Activated naive CD4-positive, alpha-beta T cell treated with anti-CD3 and anti-CD28 coated beads, Interleukin-2, amount 50 U/mL, for 24 hours (primary cell): ENCODE measurements around the gene MAIP1.
A peak's percentile ranks its signal among the peaks of the same experiment; 100 is the strongest.

Experiments used
- H3K27ac Mint-ChIP-seq: one replicate; pipeline ENCODE4 v1.8.0; 2021; ENCODE audit warnings: mild to moderate bottlenecking, mixed read lengths
- H3K27me3 Mint-ChIP-seq: one replicate; pipeline ENCODE4 v1.8.0; 2021; ENCODE audit warnings: mixed read lengths
- H3K36me3 Mint-ChIP-seq: one replicate; pipeline ENCODE4 v1.8.0; 2021; ENCODE audit warnings: mixed read lengths
- H3K4me1 Mint-ChIP-seq: one replicate; pipeline ENCODE4 v1.8.0; 2021; ENCODE audit warnings: mixed read lengths
- H3K4me3 Mint-ChIP-seq: one replicate; pipeline ENCODE4 v1.8.0; 2021; ENCODE audit warnings: mild to moderate bottlenecking, mixed read lengths
- H3K9me3 Mint-ChIP-seq: one replicate; pipeline ENCODE4 v1.8.0; 2021; ENCODE audit warnings: mixed read lengths

The MAIP1 gene

DNA sequence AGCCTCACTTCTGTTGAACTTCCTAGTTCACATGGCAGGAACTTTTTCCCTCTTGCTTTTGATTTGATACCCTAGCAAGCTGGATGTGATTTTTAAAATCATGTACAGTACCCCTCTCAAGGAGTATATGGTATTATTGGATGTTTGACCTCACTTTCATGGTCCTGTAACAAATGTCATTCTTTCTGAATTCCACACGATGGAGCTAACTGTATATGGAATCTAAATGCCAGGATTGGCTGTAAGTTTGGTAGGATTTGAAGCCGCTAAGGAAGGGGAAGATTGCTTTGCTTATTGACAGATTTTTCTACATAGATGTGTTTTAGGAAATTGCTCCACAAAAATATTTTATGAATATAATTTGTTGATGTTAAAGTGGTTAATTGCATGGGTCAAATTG, 18.3 kb downstream of the MAIP1 start:
- no peaks in the 10 kb centered on the region for H3K9me3 Mint-ChIP-seq

DNA sequence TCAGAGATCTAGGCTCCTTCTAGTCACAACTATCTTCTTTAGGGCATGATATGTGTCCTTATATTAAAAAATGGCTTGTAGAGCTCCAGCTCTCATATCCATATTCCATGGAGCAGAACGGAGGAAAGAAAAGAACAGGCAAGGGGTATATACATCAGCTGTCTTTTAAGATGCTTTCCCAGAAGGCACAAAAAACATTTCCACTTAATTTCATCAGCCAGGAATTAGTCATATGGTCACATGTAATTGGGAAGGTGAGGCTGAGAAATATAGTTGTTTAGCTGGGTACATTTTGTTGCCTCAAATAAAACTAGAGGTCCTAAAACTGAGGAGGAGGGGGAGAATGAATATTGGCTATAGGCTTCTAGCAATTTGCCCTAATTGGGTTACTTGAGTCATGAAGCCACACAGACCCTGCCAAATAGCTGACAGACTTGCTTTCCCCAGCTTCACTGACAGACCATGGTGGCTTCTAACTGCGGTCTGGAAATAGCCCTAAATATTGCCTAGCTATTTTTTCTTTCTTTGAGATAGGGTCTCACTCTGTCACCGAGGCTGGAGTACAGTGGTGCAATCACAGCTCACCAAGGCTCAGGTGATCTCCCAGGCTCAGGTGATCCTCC, 20.0 kb downstream of the MAIP1 start:
- H3K36me3 Mint-ChIP-seq = peaks cover 7% of the 10 kb centered on the region
- H3K4me3 Mint-ChIP-seq = no peak overlapping the region
- H3K27ac Mint-ChIP-seq = peak overlapping the region; percentile 36
- no peaks in the 10 kb centered on the region for H3K9me3 Mint-ChIP-seq
- H3K4me1 Mint-ChIP-seq = peaks cover 6% of the 10 kb centered on the region
- H3K27me3 Mint-ChIP-seq = no peaks in the 10 kb centered on the region

More for the DNA sequence above, 18.3 kb downstream of the MAIP1 start:
- Mint-ChIP-seq H3K27me3 (no peaks in the 10 kb centered on the region), H3K4me3 (no peak overlapping the region), H3K36me3 (peaks cover 7% of the 10 kb centered on the region), H3K27ac (no peak overlapping the region), H3K4me1 (peaks cover 6% of the 10 kb centered on the region)

DNA sequence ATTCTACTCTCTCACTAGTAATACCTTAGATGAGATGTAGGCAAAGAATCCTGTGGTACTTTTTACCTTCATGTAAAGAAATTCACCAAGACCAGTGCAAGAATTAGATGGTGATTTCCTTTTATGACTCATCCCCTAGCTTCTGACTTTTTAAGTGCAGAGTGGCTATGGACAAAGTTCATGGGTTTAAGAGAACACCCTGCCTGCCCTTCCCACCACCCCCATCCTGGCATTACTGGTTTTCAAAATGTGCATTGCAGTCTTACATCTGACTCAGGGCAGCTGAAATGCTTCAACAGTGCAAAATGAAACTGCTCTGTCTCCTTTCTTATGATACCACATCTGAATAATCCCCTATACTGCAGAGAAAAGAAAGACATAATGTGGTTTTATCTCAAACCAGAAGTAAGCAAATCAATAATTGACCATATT, 22.6 kb downstream of the MAIP1 start:
- peaks cover 7% of the 10 kb centered on the region for H3K36me3 Mint-ChIP-seq
- H3K9me3 Mint-ChIP-seq = no peaks in the 10 kb centered on the region
- peaks cover 6% of the 10 kb centered on the region for H3K4me1 Mint-ChIP-seq
- no peak overlapping the region for H3K4me3 Mint-ChIP-seq
- no peak overlapping the region for H3K27ac Mint-ChIP-seq
- no peaks in the 10 kb centered on the region for H3K27me3 Mint-ChIP-seq

DNA sequence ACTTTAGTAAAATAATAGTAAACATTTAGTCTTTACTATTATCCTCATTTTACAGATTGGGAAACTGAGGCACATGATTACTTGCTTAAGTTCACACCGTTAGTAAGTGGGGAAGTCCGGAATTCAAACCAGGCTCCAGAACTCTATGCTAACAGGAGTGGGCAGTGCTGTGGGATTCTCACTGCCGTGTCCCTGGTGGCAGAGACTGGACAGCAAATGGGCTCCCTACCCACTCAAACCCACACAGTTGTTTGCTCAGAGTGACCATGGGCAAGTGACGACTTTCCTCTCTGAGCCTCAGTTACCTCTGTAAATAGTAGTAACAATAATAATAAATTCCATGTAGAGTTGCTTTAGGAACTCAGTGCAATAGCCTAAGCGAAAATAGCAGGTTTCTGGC, 24.0 kb downstream of the MAIP1 start:
- Mint-ChIP-seq H3K36me3 (peaks cover 7% of the 10 kb centered on the region), H3K27ac (no peak overlapping the region), H3K27me3 (no peaks in the 10 kb centered on the region), H3K4me3 (no peak overlapping the region), H3K9me3 (no peaks in the 10 kb centered on the region), H3K4me1 (peaks cover 6% of the 10 kb centered on the region)

DNA sequence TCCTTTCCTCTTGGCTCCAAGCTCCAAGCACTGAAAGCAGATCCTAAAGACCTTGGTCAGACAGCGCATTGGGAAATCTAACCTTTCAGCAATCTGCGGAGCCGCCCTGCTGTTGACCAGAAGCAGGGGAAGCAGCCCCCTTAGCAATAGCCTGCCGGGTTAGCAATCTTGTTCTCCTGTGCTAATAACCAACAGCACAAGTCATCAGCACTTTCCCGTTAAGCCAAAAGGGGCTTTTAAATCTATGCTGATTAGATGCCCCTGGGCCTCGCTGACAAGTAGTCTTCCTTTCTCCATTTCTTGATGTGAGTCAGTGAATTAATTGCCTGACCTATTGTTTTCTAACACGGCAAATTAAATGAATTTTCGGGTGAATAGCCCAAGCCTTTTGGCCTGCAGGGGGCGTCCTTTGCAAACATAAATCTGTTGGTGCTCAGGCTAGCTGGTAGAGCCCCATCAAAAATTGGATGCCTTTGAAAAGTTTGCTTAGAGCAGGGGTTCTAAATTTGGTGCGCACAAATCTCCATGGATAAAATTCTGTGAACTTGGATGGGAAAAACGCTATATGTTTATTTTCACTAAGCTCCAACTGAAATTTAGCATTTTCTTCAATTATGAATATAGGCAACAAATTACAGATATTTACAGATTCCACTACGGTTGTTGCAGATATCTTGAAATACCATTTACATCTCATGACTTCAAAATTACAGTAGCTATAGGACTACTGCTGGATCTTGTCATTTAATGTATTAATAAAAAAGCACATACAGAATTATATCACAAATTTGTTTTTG, 24.6 kb downstream of the MAIP1 start:
- Mint-ChIP-seq H3K4me3 (no peak overlapping the region), H3K36me3 (peaks cover 5% of the 10 kb centered on the region), H3K27ac (no peak overlapping the region), H3K9me3 (no peaks in the 10 kb centered on the region), H3K4me1 (peaks cover 6% of the 10 kb centered on the region), H3K27me3 (no peaks in the 10 kb centered on the region)

DNA sequence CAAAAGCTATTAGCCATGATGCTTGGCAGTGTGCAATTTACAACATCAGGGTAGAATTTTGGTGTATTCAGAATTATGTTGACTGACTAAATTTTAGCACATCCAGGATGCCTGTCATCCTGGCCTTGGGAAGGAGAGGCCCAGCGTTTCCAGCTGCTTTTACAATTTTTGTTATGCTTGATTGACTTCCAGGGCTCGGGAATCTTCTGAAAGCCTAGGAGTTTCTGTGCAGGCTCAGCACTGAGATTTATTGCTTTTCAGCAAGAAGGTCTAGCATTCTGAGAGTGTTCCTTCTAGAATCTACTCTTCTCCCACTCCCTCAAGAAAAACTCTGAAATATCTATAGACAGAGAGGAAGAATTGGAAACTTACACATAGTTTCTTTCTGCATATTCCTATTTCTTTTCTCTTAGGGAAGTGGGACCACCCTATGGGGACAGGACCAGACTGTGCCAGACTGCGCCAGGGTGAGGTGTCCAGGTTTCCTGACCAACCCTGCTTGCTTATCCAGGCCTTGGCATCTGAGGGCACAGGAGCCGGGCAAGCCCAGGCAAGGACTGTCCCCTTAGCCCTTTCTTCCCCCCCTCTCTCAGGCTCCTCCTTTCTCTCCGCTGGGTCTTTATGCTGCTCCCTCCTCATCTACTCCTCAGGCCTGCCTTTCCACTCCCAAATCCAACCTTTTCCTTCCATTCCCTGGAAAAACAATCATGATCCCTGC, 26.9 kb downstream of the MAIP1 start:
- no peaks in the 10 kb centered on the region for H3K9me3 Mint-ChIP-seq
- H3K27me3 Mint-ChIP-seq = no peaks in the 10 kb centered on the region
- peaks cover 12% of the 10 kb centered on the region for H3K4me1 Mint-ChIP-seq
- H3K36me3 Mint-ChIP-seq = no peaks in the 10 kb centered on the region
- no peak overlapping the region for H3K27ac Mint-ChIP-seq
- no peak overlapping the region for H3K4me3 Mint-ChIP-seq

DNA sequence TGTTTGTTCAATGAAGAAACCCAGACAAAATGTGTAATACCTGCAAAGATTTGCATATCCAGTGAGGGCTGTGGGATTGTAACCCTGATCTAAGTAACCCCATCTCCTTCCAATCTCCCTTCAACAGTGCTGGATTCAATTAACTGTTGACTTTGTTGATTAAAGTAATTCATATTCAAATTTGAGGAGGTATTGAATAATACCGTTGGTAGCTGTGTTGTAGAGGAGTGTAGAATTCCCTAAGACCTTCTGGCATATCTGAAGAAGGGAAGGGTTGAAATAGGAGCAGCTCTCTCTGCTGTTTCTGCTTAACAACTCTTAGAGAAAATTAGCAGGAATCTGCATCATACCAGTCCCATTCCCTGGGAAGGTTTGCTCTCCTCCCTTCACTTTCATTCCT, 28.2 kb downstream of the MAIP1 start:
- no peaks in the 10 kb centered on the region for H3K36me3 Mint-ChIP-seq
- no peaks in the 10 kb centered on the region for H3K9me3 Mint-ChIP-seq
- no peaks in the 10 kb centered on the region for H3K27me3 Mint-ChIP-seq
- no peak overlapping the region for H3K27ac Mint-ChIP-seq
- H3K4me1 Mint-ChIP-seq = peaks cover 7% of the 10 kb centered on the region
- no peak overlapping the region for H3K4me3 Mint-ChIP-seq

DNA sequence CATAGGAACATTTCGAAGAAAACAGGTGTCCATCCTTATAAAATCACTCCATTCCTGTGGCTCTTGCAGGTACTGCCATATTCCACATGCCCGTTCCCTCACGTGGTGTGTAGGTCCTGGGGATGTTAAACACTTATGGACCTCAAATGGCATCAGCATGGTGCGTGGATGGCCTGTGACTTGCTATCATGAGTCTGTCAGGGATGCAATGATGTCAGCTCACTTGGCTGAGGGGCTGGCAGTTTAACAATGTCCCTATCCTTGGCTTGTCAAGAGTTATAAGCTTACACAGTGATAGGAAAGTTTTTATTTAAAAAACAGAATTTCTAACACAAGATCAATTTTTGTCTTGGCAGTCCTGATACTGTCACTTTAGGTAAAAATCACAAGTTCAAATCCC, 28.8 kb downstream of the MAIP1 start:
- Mint-ChIP-seq H3K9me3 (no peaks in the 10 kb centered on the region), H3K27me3 (no peaks in the 10 kb centered on the region), H3K4me3 (no peak overlapping the region), H3K4me1 (peaks cover 7% of the 10 kb centered on the region), H3K27ac (no peak overlapping the region), H3K36me3 (no peaks in the 10 kb centered on the region)

DNA sequence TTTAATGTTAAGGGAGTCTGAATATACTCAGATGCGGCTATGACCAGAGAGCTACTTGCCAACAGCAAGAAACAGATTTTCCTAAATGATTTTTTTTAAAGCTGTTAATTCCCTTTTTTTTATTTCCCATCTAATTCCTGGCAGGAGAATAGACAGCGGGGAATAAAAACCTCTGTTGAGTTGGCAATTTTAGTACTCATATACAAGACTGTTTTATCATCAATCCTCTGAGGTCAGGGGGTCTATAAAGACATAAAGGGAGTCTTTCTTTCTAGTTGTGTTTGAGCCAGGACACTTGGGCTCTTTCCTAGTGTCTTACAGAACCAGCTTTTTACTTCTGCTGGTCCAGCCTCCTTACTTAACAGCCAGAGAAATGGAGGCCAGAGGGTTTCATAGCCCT, 29.4 kb downstream of the MAIP1 start:
- H3K27me3 Mint-ChIP-seq = no peaks in the 10 kb centered on the region
- peaks cover 7% of the 10 kb centered on the region for H3K4me1 Mint-ChIP-seq
- H3K36me3 Mint-ChIP-seq = no peaks in the 10 kb centered on the region
- no peak overlapping the region for H3K27ac Mint-ChIP-seq
- H3K9me3 Mint-ChIP-seq = no peaks in the 10 kb centered on the region
- H3K4me3 Mint-ChIP-seq = no peak overlapping the region

DNA sequence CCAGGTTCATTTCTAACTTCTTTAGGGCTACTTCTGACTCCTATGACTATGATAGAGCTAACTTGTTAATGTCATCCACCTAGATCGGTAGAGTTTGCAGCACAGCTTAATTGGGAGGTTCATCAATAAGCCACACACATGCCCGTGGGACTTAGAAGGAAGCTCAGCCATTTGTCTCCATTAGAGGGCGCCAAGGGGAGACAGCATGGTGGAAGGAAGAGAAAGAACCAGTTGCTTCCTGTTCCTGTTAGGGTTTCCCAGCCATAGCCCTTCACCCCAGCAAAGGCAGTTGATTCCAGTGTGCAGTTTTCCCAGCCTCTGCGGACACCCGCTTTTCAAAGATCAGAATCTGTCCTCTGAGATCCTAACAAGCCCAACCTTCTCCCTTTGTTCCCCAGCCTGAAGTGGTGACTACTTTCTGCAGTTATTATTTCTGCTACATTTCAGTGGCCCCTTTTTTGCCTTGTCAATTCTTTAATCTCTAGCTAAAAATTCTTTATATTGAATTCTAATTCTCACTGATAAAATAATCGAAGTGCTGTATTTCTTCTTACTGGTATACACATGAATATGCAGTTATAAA, 30.3 kb downstream of the MAIP1 start:
- Mint-ChIP-seq H3K4me3 (no peak overlapping the region), H3K36me3 (no peaks in the 10 kb centered on the region), H3K9me3 (no peaks in the 10 kb centered on the region), H3K4me1 (peaks cover 7% of the 10 kb centered on the region), H3K27ac (no peak overlapping the region), H3K27me3 (no peaks in the 10 kb centered on the region)

DNA sequence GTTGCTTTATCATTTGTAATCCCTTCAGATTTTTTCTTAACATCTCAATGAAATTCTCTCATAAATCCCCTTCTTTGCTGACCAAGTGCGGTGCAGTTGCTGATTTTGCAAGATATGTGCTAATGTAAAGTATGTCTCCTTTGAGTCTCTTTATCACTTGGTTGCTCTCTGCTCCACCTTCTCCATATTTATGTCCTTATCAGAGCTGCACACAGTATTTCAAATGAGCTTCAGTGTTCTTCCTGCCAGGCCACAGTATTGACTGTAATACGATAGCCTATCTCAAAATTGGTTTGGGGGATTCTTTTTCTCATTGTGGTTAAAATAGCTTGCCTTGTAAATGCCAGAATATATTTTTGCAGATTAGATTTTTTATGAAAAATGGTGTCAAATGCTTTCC, 32.2 kb downstream of the MAIP1 start:
- H3K4me3 Mint-ChIP-seq = no peak overlapping the region
- peaks cover 7% of the 10 kb centered on the region for H3K4me1 Mint-ChIP-seq
- H3K9me3 Mint-ChIP-seq = no peaks in the 10 kb centered on the region
- no peaks in the 10 kb centered on the region for H3K36me3 Mint-ChIP-seq
- no peak overlapping the region for H3K27ac Mint-ChIP-seq
- H3K27me3 Mint-ChIP-seq = no peaks in the 10 kb centered on the region

DNA sequence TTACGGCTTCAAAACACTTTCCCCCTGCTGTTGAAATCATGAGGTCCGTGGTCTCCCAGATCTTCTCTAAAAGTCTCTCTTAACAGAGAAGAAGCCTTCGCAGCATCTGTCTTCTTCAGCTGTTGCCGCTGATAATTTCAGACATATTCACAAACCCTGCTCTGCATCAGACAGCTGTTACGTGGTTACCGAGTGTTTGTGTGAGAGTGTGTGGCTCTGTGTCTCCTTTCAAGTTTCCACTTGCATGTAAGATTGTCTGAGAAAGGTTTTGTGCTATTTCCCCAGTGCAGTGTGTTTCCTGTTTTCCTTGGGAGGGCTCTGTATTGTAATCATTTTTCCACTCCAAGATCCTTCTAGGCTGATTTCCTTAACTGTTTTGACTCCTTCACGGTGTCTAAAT, 32.8 kb downstream of the MAIP1 start:
- Mint-ChIP-seq H3K4me3 (no peak overlapping the region), H3K27me3 (no peaks in the 10 kb centered on the region), H3K4me1 (peaks cover 7% of the 10 kb centered on the region), H3K36me3 (no peaks in the 10 kb centered on the region), H3K9me3 (no peaks in the 10 kb centered on the region), H3K27ac (no peak overlapping the region)

DNA sequence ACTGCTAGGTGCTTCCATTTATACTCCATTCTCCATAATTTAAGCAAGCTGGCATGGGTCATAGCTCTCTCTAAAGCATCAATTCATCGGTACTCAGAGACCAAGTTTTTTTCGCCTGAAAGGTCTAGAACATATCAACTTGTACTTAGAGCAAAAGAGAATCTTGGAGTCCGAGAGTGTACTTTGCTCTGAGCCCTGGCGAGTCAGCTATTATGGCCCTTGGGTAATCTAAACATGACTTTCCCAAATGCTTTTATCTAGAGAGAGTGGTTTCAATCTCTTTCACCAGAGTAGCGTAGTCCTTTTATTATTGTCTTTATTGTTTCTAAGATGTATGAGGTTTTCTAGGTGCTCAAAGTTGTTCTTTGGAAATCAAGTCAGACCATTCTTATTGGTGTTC, 34.4 kb downstream of the MAIP1 start:
- peaks cover 7% of the 10 kb centered on the region for H3K4me1 Mint-ChIP-seq
- no peak overlapping the region for H3K4me3 Mint-ChIP-seq
- H3K36me3 Mint-ChIP-seq = no peaks in the 10 kb centered on the region
- H3K27me3 Mint-ChIP-seq = no peaks in the 10 kb centered on the region
- no peak overlapping the region for H3K27ac Mint-ChIP-seq
- H3K9me3 Mint-ChIP-seq = no peaks in the 10 kb centered on the region

DNA sequence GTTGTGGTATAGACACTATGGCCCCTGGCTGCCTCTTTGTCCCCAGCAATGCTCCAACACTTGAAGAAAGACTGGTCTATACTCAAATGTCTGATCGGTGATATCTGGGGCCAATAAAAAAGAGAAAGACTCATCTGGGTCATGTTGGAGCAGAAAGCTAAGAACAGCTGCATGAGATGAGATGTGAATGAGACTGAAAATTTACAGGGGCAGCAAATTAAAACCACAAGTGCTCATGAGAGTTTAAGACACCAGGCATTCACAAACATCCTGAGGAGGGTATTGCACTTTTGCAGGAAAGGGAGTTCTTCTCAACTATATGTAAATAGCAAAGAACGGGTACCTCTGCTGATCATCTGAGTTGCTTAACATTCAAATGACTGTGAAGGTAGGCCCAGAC, 36.3 kb downstream of the MAIP1 start:
- H3K9me3 Mint-ChIP-seq = no peaks in the 10 kb centered on the region

DNA sequence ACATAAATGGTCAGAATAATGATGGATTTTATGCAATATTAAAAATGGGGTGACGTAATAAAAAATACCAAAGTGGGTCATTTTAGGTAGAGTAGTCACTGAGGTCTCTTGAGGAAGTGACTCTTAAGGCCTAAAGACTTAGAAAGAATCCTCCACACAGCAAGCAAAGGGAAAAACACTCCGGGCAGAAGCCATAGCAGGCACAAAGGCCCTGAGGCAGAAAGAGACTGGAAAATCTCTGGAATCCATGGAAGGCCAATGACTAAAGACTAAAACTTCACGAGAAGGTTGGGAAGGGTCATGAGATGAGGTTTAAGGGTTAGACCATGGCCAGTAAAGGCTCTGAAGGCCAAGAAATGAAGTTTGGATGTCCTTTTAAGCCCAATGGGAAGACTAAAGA, 36.9 kb downstream of the MAIP1 start:
- Mint-ChIP-seq H3K27me3 (no peaks in the 10 kb centered on the region), H3K27ac (no peak overlapping the region), H3K9me3 (no peaks in the 10 kb centered on the region), H3K4me3 (no peak overlapping the region), H3K4me1 (no peaks in the 10 kb centered on the region), H3K36me3 (no peaks in the 10 kb centered on the region)

More for the DNA sequence above, 36.3 kb downstream of the MAIP1 start:
- H3K4me1 Mint-ChIP-seq = no peaks in the 10 kb centered on the region
- no peak overlapping the region for H3K4me3 Mint-ChIP-seq
- no peaks in the 10 kb centered on the region for H3K36me3 Mint-ChIP-seq
- no peak overlapping the region for H3K27ac Mint-ChIP-seq
- no peaks in the 10 kb centered on the region for H3K27me3 Mint-ChIP-seq

DNA sequence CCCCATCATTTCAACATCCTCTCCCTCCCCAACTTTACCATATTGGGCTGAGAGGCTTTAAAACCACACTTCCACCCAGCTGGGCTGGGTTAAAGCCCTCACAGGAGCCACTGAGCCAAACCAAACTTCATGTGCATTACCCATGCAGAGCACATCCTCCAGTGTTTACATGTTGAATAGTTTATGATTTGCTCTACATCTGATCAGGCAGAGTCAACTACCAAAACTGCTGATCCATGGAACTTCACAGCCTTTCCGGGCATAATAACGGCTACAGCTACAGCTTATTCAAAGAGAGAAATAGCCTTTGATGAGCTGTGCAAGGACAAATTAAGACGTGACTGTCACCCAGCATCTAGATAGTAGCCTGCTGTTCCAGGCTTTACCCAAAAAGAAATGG, 39.0 kb downstream of the MAIP1 start:
- Mint-ChIP-seq H3K27me3 (no peaks in the 10 kb centered on the region), H3K9me3 (no peaks in the 10 kb centered on the region), H3K4me1 (no peaks in the 10 kb centered on the region), H3K4me3 (no peak overlapping the region), H3K36me3 (no peaks in the 10 kb centered on the region), H3K27ac (no peak overlapping the region)
